HepG2 (cell line): ENCODE measurements around the gene SOWAHA.

ENCODE experiments used
- ATF6 ChIP-seq: sonication (generic); formaldehyde crosslinking; conservative IDR thresholded peaks from 2 replicates; pipeline ENCODE4 v1.4.0; 2020; ENCODE audit warnings: missing genetic modification reagents
- EZH2 ChIP-seq: conservative IDR thresholded peaks from 2 replicates; pipeline ENCODE4 v1.6.1; 2012; ENCODE audit warnings: mild to moderate bottlenecking, low read depth, low read length, moderate library complexity
- FOSL2 ChIP-seq: sonication (generic); formaldehyde crosslinking; IDR thresholded peaks from 2 replicates; pipeline ENCODE4 v1.4.0; 2020; ENCODE audit warnings: missing genetic modification reagents
- GTF2F1 ChIP-seq: fragments of 150-350 bp; IDR thresholded peaks from 2 replicates; pipeline ENCODE4 v1.6.1; 2014; ENCODE audit warnings: low read length
- MEF2D ChIP-seq: sonication (generic); formaldehyde crosslinking; IDR thresholded peaks from 2 replicates; pipeline ENCODE4 v1.5.1; 2020; ENCODE audit warnings: mild to moderate bottlenecking, missing genetic modification reagents
- YY1 ChIP-seq: IDR thresholded peaks from 2 replicates; pipeline ENCODE4 v1.6.1; 2011; ENCODE audit warnings: low read length, low read depth, moderate library complexity, mild to moderate bottlenecking; ENCODE audit not compliant: insufficient read depth, insufficient replicate concordance
- ZNF326 ChIP-seq: sonication (generic); formaldehyde crosslinking; IDR thresholded peaks from 2 replicates; pipeline ENCODE4 v1.4.0; 2020; ENCODE audit warnings: missing genetic modification reagents, borderline replicate concordance
- ZNF333 ChIP-seq: sonication (generic); formaldehyde crosslinking; IDR thresholded peaks from 2 replicates; pipeline ENCODE4 v1.4.0; 2020; ENCODE audit warnings: mild to moderate bottlenecking, missing genetic modification reagents, borderline replicate concordance
- ZNF83 ChIP-seq: sonication (generic); formaldehyde crosslinking; IDR thresholded peaks from 2 replicates; pipeline ENCODE4 v1.4.0; 2020; ENCODE audit warnings: missing genetic modification reagents, mild to moderate bottlenecking, borderline replicate concordance
- TF ChIP-seq, protein P1 (sequence below): sonication (generic); formaldehyde crosslinking; IDR thresholded peaks from 2 replicates; pipeline ENCODE4 v1.5.0; 2020; ENCODE audit warnings: mild to moderate bottlenecking, missing genetic modification reagents
- TF ChIP-seq, protein P2 (sequence below): sonication (generic); formaldehyde crosslinking; IDR thresholded peaks from 2 replicates; pipeline ENCODE4 v1.5.0; 2020; ENCODE audit warnings: mild to moderate bottlenecking, low read depth, missing genetic modification reagents, borderline replicate concordance
- TF ChIP-seq, protein P3 (sequence below): IDR thresholded peaks from 2 replicates; pipeline ENCODE4 v1.6.1; 2016; ENCODE audit warnings: low read depth

GRCh38 chr5:132816554-132816953 lies 3.5 kb downstream of the SOWAHA start:
- TF ChIP-seq YY1 (no peak), ATF6 (CRISPR knock-in tag) (no peak), GTF2F1 (no peak), ZNF326 (CRISPR knock-in tag) (no peak), FOSL2 (CRISPR knock-in tag) (no peak), EZH2 (no peak), MEF2D (CRISPR knock-in tag) (no peak), ZNF83 (CRISPR knock-in tag) (no peak), ZNF333 (no peak)
- TF ChIP-seq, protein P1, sequence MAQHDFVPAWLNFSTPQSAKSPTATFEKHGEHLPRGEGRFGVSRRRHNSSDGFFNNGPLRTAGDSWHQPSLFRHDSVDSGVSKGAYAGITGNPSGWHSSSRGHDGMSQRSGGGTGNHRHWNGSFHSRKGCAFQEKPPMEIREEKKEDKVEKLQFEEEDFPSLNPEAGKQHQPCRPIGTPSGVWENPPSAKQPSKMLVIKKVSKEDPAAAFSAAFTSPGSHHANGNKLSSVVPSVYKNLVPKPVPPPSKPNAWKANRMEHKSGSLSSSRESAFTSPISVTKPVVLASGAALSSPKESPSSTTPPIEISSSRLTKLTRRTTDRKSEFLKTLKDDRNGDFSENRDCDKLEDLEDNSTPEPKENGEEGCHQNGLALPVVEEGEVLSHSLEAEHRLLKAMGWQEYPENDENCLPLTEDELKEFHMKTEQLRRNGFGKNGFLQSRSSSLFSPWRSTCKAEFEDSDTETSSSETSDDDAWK (CRISPR knock-in tag) = no peak
- TF ChIP-seq, protein P2, sequence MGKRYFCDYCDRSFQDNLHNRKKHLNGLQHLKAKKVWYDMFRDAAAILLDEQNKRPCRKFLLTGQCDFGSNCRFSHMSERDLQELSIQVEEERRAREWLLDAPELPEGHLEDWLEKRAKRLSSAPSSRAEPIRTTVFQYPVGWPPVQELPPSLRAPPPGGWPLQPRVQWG (CRISPR knock-in tag) = no peak
- TF ChIP-seq, protein P3, sequence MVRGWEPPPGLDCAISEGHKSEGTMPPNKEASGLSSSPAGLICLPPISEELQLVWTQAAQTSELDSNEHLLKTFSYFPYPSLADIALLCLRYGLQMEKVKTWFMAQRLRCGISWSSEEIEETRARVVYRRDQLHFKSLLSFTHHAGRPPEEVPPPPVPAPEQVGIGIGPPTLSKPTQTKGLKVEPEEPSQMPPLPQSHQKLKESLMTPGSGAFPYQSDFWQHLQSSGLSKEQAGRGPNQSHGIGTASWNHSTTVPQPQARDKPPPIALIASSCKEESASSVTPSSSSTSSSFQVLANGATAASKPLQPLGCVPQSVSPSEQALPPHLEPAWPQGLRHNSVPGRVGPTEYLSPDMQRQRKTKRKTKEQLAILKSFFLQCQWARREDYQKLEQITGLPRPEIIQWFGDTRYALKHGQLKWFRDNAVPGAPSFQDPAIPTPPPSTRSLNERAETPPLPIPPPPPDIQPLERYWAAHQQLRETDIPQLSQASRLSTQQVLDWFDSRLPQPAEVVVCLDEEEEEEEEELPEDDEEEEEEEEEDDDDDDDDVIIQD (CRISPR knock-in tag) = no peak
